Measurements from ENCODE around the gene PLIN4. TPM values are rescaled to one million over a fixed set of nuclear protein-coding genes. Genes with fewer than 3 reads are reported as not detected.

Gene PLIN4
- total and polyA plus RNA-seq, 2 donors (not counting 3 experiments of a cell fraction or from before 2014, with no cell fraction given): 0.01 TPM; not detected in 1

- Histone ChIP-seq H3K9me3 (replicated peaks; ENCODE audit: control insufficient read depth, insufficient read depth, low read length) (no peaks in the 10 kb centered on the region), H3K4me3 (replicated peaks in 1 of 3; ENCODE audit: insufficient read depth in 1 of 3, low read depth in 1 of 3, low read length in 3 of 3) (no peak overlapping the region), H3K4me2 (ENCODE audit: insufficient read depth, low read length) (no peak overlapping the region), H3K27ac (ENCODE audit: insufficient read depth, low read depth, low read length) (no peak overlapping the region), H3K9me1 (replicated peaks; ENCODE audit: control insufficient read depth, extremely low read depth, insufficient read depth, low read length) (no peaks in the 10 kb centered on the region), H3K79me2 (ENCODE audit: control insufficient read depth, insufficient read depth, low read length) (no peaks in the 10 kb centered on the region), H3K4me1 (ENCODE audit: control insufficient read depth, extremely low read depth, insufficient read depth, low read length) (peaks cover 3% of the 10 kb centered on the region), H2AFZ (ENCODE audit: low read depth, low read length) (no peak overlapping the region), H3K9ac (replicated peaks; ENCODE audit: extremely low read depth, insufficient read depth, low read length) (no peak overlapping the region), H3K27me3 (ENCODE audit: control insufficient read depth in 2 of 2, insufficient read depth in 2 of 2, low read length in 2 of 2) (no peaks in the 10 kb centered on the region), H4K20me1 (replicated peaks; ENCODE audit: control insufficient read depth, extremely low read depth, insufficient read depth, low read length) (no peaks in the 10 kb centered on the region), H3K36me3 (ENCODE audit: control insufficient read depth in 2 of 2, extremely low read depth in 1 of 2, insufficient read depth in 2 of 2, low read length in 2 of 2) (no peaks in the 10 kb centered on the region)
- TF ChIP-seq POLR2AphosphoS5 (IDR thresholded peaks at IDR 0.05; ENCODE audit: insufficient read depth, low read depth, low read length) (no peak), EZH2 (IDR thresholded peaks at IDR 0.05; ENCODE audit: borderline replicate concordance, low read depth, low read length, severe bottlenecking) (no peak)
- TF ChIP-seq, protein P1, sequence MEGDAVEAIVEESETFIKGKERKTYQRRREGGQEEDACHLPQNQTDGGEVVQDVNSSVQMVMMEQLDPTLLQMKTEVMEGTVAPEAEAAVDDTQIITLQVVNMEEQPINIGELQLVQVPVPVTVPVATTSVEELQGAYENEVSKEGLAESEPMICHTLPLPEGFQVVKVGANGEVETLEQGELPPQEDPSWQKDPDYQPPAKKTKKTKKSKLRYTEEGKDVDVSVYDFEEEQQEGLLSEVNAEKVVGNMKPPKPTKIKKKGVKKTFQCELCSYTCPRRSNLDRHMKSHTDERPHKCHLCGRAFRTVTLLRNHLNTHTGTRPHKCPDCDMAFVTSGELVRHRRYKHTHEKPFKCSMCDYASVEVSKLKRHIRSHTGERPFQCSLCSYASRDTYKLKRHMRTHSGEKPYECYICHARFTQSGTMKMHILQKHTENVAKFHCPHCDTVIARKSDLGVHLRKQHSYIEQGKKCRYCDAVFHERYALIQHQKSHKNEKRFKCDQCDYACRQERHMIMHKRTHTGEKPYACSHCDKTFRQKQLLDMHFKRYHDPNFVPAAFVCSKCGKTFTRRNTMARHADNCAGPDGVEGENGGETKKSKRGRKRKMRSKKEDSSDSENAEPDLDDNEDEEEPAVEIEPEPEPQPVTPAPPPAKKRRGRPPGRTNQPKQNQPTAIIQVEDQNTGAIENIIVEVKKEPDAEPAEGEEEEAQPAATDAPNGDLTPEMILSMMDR (IDR thresholded peaks at IDR 0.05; ENCODE audit: extremely low read depth in 1 of 2, insufficient read depth in 1 of 2, low read depth in 1 of 2, low read length in 2 of 2): no peak
- dilution Hi-C loops (cut with MboI; ENCODE audit: extremely low pct_ligation_motif_present, low sequenced_read_pairs) (no loop called here), intact Hi-C loops (cut with micrococcal nuclease) (no loop called here)
- DNase-seq (ENCODE audit: low read depth, low spot score) (no peak), FAIRE-seq (no peak)
- CTCF ChIA-PET: no interaction called here
- BruUV-seq (replicated peaks): no TSS peak
- POLR2A ChIA-PET: no interaction called here
Measured at GRCh38 chr19:4531562-4532165, 13.4 kb upstream of the PLIN4 start.

GRCh38 chr19:4529924-4530522 lies 11.7 kb upstream of the PLIN4 start:
- H3K9me1 ChIP-seq (replicated peaks; ENCODE audit: control insufficient read depth, extremely low read depth, insufficient read depth, low read length): no peaks in the 10 kb centered on the region
- no peaks in the 10 kb centered on the region for H3K36me3 ChIP-seq (ENCODE audit: control insufficient read depth in 2 of 2, extremely low read depth in 1 of 2, insufficient read depth in 2 of 2, low read length in 2 of 2)
- dilution Hi-C loops (cut with MboI; ENCODE audit: extremely low pct_ligation_motif_present, low sequenced_read_pairs): no loop called here
- no TSS peak for BruUV-seq (replicated peaks)
- no peak overlapping the region for H3K9ac ChIP-seq (replicated peaks; ENCODE audit: extremely low read depth, insufficient read depth, low read length)
- DNase-seq (ENCODE audit: low read depth, low spot score): no peak
- ChIA-PET POLR2A (no interaction called here), CTCF (no interaction called here)
- no peak for TF ChIP-seq GATA2 (IDR thresholded peaks at IDR 0.05; ENCODE audit: insufficient read depth, insufficient read length, low read depth, low read length)
- no peak for TF ChIP-seq JUN (IDR thresholded peaks at IDR 0.05; ENCODE audit: borderline replicate concordance, insufficient read depth, insufficient read length, low read depth)
- no peak for TF ChIP-seq POLR2A (IDR thresholded peaks at IDR 0.05; ENCODE audit: low read depth, low read length)
- TF ChIP-seq FOS (IDR thresholded peaks at IDR 0.05; ENCODE audit: borderline replicate concordance, insufficient read depth, low read length): no peak
- no peak for TF ChIP-seq POLR2AphosphoS5 (IDR thresholded peaks at IDR 0.05; ENCODE audit: insufficient read depth, low read depth, low read length)
- TF ChIP-seq, protein P1 (IDR thresholded peaks at IDR 0.05; ENCODE audit: extremely low read depth in 1 of 2, insufficient read depth in 1 of 2, low read depth in 1 of 2, low read length in 2 of 2): no peak
- TF ChIP-seq EZH2 (IDR thresholded peaks at IDR 0.05; ENCODE audit: borderline replicate concordance, low read depth, low read length, severe bottlenecking): no peak
- TF ChIP-seq MAX (IDR thresholded peaks at IDR 0.05; ENCODE audit: insufficient read depth, insufficient read length): no peak
- no peak for TF ChIP-seq MYC (IDR thresholded peaks at IDR 0.05; ENCODE audit: low read depth, low read length)
- H3K9me3 ChIP-seq (replicated peaks; ENCODE audit: control insufficient read depth, insufficient read depth, low read length): no peaks in the 10 kb centered on the region
- H2AFZ ChIP-seq (ENCODE audit: low read depth, low read length): no peak overlapping the region
- no peaks in the 10 kb centered on the region for H3K4me1 ChIP-seq (ENCODE audit: control insufficient read depth, extremely low read depth, insufficient read depth, low read length)
- no peak overlapping the region for H3K4me3 ChIP-seq (replicated peaks in 1 of 3; ENCODE audit: insufficient read depth in 1 of 3, low read depth in 1 of 3, low read length in 3 of 3)
- H3K79me2 ChIP-seq (ENCODE audit: control insufficient read depth, insufficient read depth, low read length): no peaks in the 10 kb centered on the region
- intact Hi-C loops (cut with micrococcal nuclease): no loop called here
- no peak overlapping the region for H3K27ac ChIP-seq (ENCODE audit: insufficient read depth, low read depth, low read length)
- H4K20me1 ChIP-seq (replicated peaks; ENCODE audit: control insufficient read depth, extremely low read depth, insufficient read depth, low read length): no peaks in the 10 kb centered on the region
- no peak overlapping the region for H3K4me2 ChIP-seq (ENCODE audit: insufficient read depth, low read length)
- H3K27me3 ChIP-seq (ENCODE audit: control insufficient read depth in 2 of 2, insufficient read depth in 2 of 2, low read length in 2 of 2): no peaks in the 10 kb centered on the region
- FAIRE-seq: no peak
